GM18517 (cell line): Measurements from ENCODE around the gene PECR.
"Not testable (repeated sequence)": the region's sequence is repeated elsewhere in the genome, so short reads cannot be mapped to it uniquely, and the experiment has no call there.

Experiments used
- ATAC-seq: cut with Tn5 transposase; IDR thresholded peaks from one replicate; pipeline ENCODE4 v1.9.1; 2021; ENCODE audit warnings: mild to moderate bottlenecking, moderate library complexity; ENCODE audit not compliant: unreplicated experiment

The PECR gene

DNA sequence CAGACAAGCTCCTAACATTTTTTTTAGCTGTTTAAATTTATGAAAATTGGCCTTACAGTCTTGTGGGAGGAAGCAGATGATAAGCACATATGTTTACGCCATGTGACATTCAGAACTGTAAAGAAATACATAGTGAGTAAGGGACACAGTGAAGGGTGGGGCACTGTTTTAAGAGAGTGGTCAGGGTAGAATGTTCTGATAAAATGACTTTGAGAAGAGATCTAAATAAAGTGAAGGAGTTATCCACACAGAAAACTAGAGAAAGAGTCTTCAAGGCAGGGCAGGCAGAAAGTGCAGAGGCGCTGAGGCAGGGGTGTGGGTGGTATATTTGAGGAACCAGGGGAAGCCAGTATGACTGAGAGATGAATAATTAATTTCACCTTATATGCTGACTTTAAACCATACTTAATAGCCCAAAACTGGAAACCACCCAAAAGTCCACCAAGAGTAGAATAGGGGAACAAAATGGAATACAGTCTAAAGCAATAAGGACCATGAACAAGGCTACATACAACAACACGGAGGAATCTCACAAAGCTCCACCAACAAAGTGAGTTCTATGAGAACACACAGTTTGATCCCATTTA is 76.8 kb downstream of the PECR start:
- peak; percentile 37 for ATAC-seq

DNA sequence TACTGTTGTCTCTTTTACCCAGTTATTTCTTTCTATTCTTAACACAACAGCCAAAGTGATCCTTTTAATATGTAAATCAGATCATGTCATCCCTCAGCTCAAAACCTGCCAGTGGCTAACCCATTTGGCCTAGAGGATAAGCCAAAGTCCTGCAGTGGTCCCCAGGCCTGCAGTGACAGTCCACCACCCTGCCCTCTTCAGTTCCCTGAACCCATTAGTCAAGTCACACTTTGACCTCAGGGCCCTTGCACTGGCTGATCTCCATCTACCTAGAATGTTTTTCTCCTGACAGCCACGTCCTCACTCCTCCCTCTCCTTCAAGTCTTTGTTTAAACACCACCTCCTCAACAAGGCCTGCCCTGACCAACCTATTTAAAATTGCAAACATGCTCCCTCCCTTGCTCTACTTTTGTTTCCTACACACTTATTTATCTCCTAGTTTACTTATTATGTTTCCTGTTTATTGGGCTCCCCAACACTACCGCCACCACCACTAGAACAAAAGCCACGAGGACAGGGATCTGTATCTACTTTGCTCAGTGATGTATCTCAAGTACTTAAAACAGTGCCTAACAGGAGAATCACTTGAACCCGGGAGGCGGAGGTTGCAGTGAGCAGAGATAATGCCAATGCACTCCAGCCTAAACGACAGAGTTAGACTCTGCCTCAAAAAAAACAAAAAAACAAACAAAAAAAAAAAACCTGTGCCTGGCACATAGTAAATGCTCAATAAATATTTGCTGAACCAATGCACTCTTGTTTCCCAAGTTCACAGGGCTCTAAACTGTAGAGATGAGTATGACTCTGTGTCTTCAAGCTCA is 77.5 kb downstream of the PECR start:
- no peak for ATAC-seq

DNA sequence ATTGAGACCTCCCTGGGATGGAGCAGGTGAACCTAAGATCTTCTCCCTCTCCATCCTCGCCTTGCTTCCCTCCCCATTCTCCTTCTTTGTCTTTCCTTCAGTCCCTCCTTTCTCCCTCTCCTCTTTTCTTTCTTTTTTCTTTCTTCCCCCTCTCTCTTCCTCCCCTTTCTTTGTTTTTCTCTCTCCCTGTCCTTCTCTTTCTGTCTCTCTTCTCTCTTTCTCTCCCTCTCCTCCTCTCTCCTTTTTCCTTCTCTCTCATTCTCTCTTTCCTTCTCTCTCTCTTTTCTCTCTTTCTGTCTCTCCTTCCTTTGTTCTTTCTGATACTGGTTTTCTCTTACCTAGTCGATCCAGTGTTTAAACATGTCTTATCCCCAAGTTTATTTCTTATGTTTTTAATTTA is 78.9 kb downstream of the PECR start:
- no peak for ATAC-seq

DNA sequence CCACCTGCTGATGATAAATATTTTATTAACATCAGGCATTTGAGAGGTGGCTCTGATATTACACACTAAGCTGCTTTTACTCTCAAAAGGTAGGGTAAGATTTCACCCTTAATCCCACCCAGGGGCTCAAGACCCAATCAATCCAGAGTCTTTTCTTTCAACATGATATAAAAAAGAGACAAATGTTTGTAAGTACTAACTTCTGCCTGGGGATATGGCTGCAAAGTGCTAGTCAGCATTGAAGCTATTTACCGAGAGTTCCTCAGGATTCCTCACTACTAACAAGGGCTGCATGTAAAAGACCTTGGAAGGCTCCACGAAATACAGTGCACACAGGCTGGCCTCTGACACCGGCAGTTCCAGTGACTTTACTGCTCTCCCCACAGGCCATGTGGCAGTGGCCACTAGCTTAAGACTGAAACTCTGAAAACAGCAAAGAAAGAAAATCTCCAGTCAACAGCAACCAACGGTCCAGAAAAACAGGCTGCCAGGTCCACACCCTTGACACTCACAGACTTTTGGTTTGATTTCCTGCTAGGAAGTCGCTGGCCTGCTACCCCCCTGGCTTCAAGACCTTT is 79.4 kb downstream of the PECR start:
- no peak for ATAC-seq

DNA sequence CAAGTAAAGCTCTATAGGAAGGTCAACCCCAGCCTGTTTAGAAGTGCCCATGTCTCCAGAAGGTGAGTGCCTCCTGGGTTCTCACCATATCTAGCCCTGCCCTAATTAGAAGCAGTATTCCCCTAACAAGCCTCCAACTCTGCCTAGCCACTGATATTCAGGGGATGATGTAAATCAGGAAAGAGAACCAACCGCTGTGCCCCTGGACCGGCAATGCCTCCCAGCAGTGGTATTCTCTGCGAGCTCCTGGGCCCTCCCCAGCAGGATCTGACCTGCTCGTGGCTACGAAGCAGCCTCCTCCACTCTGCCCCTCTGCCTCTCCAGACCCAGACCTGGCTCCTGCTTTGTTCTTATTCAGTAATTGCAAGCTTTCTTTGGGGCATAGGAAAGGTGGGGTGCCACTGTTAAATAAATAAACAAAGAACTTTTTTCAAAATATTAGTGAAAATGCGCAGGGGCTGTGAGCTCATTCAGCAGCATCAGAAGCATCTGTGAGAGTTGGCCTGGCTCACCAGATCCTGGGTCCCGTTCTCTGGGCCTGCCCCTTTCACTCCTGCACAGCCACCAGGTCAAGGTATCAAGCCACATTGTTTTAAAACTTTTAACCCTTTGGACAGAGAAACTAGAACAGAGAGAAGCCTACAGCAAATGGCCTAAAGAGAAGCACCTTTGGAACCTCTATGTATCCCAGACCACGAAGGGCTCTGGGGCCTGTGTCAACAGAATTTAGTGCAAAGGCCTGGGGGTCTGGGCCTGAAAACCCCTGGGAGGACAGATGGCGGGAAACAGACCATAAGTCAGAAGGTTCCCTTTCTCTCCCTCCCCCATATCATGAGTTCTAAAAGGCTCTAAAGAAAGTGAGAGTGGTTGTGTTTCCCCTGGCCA is 80.2 kb downstream of the PECR start:
- no peak for ATAC-seq

DNA sequence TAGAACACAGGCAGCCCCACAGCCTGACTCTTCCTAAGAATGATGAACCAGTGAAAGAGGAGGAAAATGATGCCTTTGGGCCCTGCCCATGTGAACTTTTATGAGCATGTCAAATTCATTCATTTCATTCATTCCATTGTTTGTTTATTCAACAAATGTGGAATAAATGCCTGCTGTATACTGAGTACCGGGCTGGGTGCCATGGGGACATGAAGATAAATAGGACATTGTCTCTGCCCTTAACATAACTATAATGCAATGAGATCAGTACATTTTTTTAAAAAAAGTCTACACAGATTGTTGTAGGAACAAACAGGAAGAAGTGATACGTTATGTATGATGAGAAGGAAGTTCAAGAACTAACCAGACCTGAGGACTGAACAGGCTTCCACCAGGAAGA is 83.0 kb downstream of the PECR start:
- ATAC-seq = no peak

DNA sequence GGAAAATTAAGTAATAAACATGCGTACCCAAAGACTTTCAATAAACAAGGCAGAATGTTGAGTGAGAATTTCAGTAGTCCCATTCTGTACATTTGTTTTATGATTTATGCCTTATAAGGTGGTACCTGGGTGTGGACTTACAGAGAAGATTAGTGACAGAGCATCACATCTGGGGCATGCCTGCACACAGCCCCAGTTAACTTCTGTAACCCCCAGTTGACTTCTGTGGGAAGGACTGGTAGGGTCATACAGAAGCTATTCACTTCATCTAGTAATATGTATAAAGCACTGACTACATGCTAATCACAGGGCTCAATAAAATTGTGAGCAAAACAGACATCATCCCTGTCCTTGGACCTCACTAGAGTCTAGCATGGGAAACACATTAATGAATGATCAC is 84.4 kb downstream of the PECR start:
- no peak for ATAC-seq

DNA sequence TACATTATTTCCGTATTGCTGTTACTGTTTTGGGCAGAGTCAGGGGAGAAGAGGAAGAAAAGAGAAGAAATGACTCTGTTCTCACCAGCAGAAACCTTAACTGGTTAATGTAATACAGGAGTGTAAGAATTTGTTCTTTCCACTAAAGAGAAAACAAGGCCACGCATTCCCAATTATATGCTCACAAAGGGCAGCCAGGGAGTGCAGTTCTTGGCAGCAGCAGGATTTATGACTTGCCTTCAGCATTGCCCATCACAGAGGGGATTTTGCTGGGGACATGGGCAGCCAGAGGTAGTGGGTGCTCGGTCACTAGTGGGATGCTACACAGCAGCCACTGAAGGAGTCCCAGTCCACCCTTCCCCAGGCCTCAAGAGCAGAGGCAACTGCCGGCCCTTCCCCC is 86.7 kb downstream of the PECR start:
- ATAC-seq = no peak

DNA sequence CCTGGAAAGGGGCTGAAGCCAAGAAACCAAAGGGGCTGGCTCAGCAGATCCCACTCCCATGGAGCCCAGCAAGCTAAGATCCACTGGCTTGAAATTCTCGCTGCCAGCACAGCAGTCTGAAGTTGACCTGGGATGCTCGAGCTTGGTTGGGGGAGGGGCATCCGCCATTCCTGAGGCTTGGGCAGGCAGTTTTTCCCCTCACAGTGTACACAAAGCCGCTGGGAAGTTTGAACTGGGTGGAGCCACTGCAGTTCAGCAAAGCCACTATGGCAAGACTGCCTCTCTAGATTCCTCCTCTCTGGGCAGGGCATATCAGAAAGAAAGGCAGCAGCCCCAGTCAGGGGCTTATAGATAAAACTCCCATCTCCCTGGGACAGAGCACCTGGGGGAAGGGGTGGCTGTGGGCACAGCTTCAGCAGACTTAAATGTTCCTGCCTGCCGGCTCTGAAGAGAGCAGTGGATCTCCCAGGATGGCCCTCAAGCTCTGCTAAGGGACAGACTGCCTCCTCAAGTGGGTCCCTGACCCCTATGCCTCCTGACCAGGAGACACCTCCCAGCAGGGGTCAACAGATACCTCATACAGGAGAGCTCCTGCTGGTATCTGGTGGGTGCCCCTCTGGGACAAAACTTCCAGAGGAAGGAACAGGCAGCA is 92.9 kb downstream of the PECR start:
- ATAC-seq = not testable (repeated sequence)
